HEK293 (cell line): ENCODE data around the gene SH3TC1.

Experiments
- EGR2 ChIP-seq: fragments of 450-650 bp; formaldehyde crosslinking; IDR thresholded peaks from 2 replicates; pipeline ENCODE4 v1.5.1; 2016; ENCODE audit warnings: low read depth, missing biosample characterization, missing genetic modification characterization
- FEZF1 ChIP-seq: fragments of 450-650 bp; formaldehyde crosslinking; IDR thresholded peaks from 2 replicates; pipeline ENCODE4 v1.5.1; 2016; ENCODE audit warnings: missing biosample characterization, missing genetic modification characterization
- GLI2 ChIP-seq: fragments of 450-650 bp; formaldehyde crosslinking; IDR thresholded peaks from 2 replicates; pipeline ENCODE4; 2017; ENCODE audit warnings: missing biosample characterization, missing genetic modification characterization, low read depth, borderline replicate concordance
- KLF1 ChIP-seq: fragments of 450-650 bp; formaldehyde crosslinking; IDR thresholded peaks from 2 replicates; pipeline ENCODE4 v1.5.1; 2016; ENCODE audit warnings: missing biosample characterization, missing genetic modification characterization
- KLF10 ChIP-seq: fragments of 450-650 bp; IDR thresholded peaks from 2 replicates; pipeline ENCODE4 v1.5.1; 2018; ENCODE audit warnings: missing biosample characterization, mild to moderate bottlenecking, missing genetic modification characterization
- KLF8 ChIP-seq: fragments of 450-650 bp; formaldehyde crosslinking; IDR thresholded peaks from 2 replicates; pipeline ENCODE4 v1.5.1; 2016; ENCODE audit warnings: missing biosample characterization, missing genetic modification characterization
- MYNN ChIP-seq: fragments of 450-650 bp; formaldehyde crosslinking; IDR thresholded peaks from 2 replicates; pipeline ENCODE4 v1.5.1; 2016; ENCODE audit warnings: missing biosample characterization, missing genetic modification characterization, borderline replicate concordance
- PRDM2 ChIP-seq: fragments of 450-650 bp; formaldehyde crosslinking; IDR thresholded peaks from 2 replicates; pipeline ENCODE4 v1.5.1; 2016; ENCODE audit warnings: missing biosample characterization, missing genetic modification characterization, borderline replicate concordance
- PRDM4 ChIP-seq: fragments of 450-650 bp; formaldehyde crosslinking; IDR thresholded peaks from 2 replicates; pipeline ENCODE4 v1.5.1; 2017; ENCODE audit warnings: missing biosample characterization, missing genetic modification characterization
- SCRT2 ChIP-seq: fragments of 450-650 bp; formaldehyde crosslinking; IDR thresholded peaks from 2 replicates; pipeline ENCODE4 v1.5.1; 2016; ENCODE audit warnings: missing biosample characterization, missing genetic modification characterization
- SP7 ChIP-seq: fragments of 450-650 bp; formaldehyde crosslinking; IDR thresholded peaks from 2 replicates; pipeline ENCODE4 v1.5.1; 2016; ENCODE audit warnings: missing biosample characterization, missing genetic modification characterization
- YY2 ChIP-seq: fragments of 450-650 bp; formaldehyde crosslinking; IDR thresholded peaks from 2 replicates; pipeline ENCODE4 v1.5.1; 2016; ENCODE audit warnings: missing biosample characterization, missing genetic modification characterization
- ZBTB20 ChIP-seq: fragments of 450-650 bp; formaldehyde crosslinking; IDR thresholded peaks from 2 replicates; pipeline ENCODE4 v1.5.1; 2016; ENCODE audit warnings: missing biosample characterization, missing genetic modification characterization
- ZBTB8A ChIP-seq: fragments of 450-650 bp; formaldehyde crosslinking; IDR thresholded peaks from 2 replicates; pipeline ENCODE4 v1.5.1; 2016; ENCODE audit warnings: missing biosample characterization, missing genetic modification characterization
- ZIC2 ChIP-seq: fragments of 450-650 bp; formaldehyde crosslinking; IDR thresholded peaks from 2 replicates; pipeline ENCODE4 v1.5.1; 2016; ENCODE audit warnings: missing biosample characterization, missing genetic modification characterization
- ZNF132 ChIP-seq: fragments of 450-650 bp; formaldehyde crosslinking; IDR thresholded peaks from 2 replicates; pipeline ENCODE4 v1.5.1; 2017; ENCODE audit warnings: missing biosample characterization, missing genetic modification characterization, borderline replicate concordance
- ZNF138 ChIP-seq: fragments of 450-650 bp; formaldehyde crosslinking; IDR thresholded peaks from 2 replicates; pipeline ENCODE4 v1.5.1; 2016; ENCODE audit warnings: missing biosample characterization, missing genetic modification characterization, borderline replicate concordance
- ZNF174 ChIP-seq: fragments of 450-650 bp; formaldehyde crosslinking; IDR thresholded peaks from 2 replicates; pipeline ENCODE4 v1.5.0; 2017; ENCODE audit warnings: missing biosample characterization, mild to moderate bottlenecking, missing genetic modification characterization
- ZNF214 ChIP-seq: fragments of 450-650 bp; formaldehyde crosslinking; IDR thresholded peaks from 2 replicates; pipeline ENCODE4 v1.5.1; 2017; ENCODE audit warnings: missing biosample characterization, mild to moderate bottlenecking, missing genetic modification characterization, borderline replicate concordance
- ZNF302 ChIP-seq: fragments of 450-650 bp; formaldehyde crosslinking; IDR thresholded peaks from 2 replicates; pipeline ENCODE4 v1.5.1; 2016; ENCODE audit warnings: missing biosample characterization, missing genetic modification characterization, low read depth
- ZNF341 ChIP-seq: fragments of 450-650 bp; formaldehyde crosslinking; IDR thresholded peaks from 2 replicates; pipeline ENCODE4; 2016; ENCODE audit warnings: low read depth, missing biosample characterization, missing genetic modification characterization
- ZNF366 ChIP-seq: fragments of 450-650 bp; formaldehyde crosslinking; conservative IDR thresholded peaks from 2 replicates; pipeline ENCODE4 v1.5.1; 2016; ENCODE audit warnings: missing biosample characterization, missing genetic modification characterization
- ZNF426 ChIP-seq: fragments of 450-650 bp; formaldehyde crosslinking; IDR thresholded peaks from 2 replicates; pipeline ENCODE4 v1.5.1; 2017; ENCODE audit warnings: missing biosample characterization, missing genetic modification characterization, mild to moderate bottlenecking, inconsistent platforms, moderate library complexity
- ZNF514 ChIP-seq: fragments of 450-650 bp; formaldehyde crosslinking; IDR thresholded peaks from 2 replicates; pipeline ENCODE4 v1.5.1; 2016; ENCODE audit warnings: missing biosample characterization, missing genetic modification characterization
- ZNF596 ChIP-seq: fragments of 450-650 bp; IDR thresholded peaks from 2 replicates; pipeline ENCODE4 v1.5.0; 2018; ENCODE audit warnings: missing biosample characterization, mild to moderate bottlenecking, missing genetic modification characterization, moderate library complexity
- ZNF670 ChIP-seq: fragments of 450-650 bp; formaldehyde crosslinking; IDR thresholded peaks from 2 replicates; pipeline ENCODE4 v1.5.1; 2016; ENCODE audit warnings: missing biosample characterization, missing genetic modification characterization, low read depth
- ZNF777 ChIP-seq: fragments of 450-650 bp; formaldehyde crosslinking; IDR thresholded peaks from 2 replicates; pipeline ENCODE4 v1.5.1; 2017; ENCODE audit warnings: missing biosample characterization, missing genetic modification characterization, borderline replicate concordance
- ZSCAN23 ChIP-seq: fragments of 450-650 bp; formaldehyde crosslinking; IDR thresholded peaks from 2 replicates; pipeline ENCODE4 v1.5.1; 2016; ENCODE audit warnings: missing biosample characterization, missing genetic modification characterization
- TF ChIP-seq, protein P1 (sequence below): fragments of 450-650 bp; formaldehyde crosslinking; IDR thresholded peaks from 2 replicates; pipeline ENCODE4 v1.5.1; 2017; ENCODE audit warnings: missing biosample characterization, mild to moderate bottlenecking, missing genetic modification characterization, moderate library complexity
- TF ChIP-seq, protein P2 (sequence below): fragments of 450-650 bp; formaldehyde crosslinking; IDR thresholded peaks from 2 replicates; pipeline ENCODE4 v1.5.0; 2017; ENCODE audit warnings: missing biosample characterization, missing genetic modification characterization, borderline replicate concordance

Gene SH3TC1

DNA sequence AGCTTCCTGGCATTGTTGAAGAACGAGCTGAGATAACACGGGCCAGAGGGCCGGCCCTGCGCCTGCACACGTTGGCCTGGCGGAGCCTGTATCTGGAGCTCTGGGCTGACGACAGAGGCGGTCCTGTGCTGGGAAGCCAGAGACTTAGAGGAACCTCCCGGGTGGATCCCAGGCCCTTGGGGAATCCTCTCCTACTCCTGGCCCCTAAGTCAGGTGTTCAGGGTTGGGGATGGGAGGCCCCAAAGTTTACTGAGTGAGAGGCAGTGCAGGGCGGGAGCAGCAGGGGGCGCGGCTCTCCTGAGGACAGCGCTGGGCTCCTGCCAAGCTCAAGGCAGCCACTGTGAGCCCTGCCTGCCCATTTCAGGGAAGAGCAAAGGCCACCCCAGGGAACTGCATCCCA is 68.0 kb downstream of the SH3TC1 start (continued):
- TF ChIP-seq PRDM2 (tag by site-specific recombination) (no peak), GLI2 (tag by site-specific recombination) (no peak), ZNF670 (no peak), ZBTB20 (tag by site-specific recombination) (no peak), SP7 (tag by site-specific recombination) (no peak), ZNF777 (tag by site-specific recombination) (no peak), KLF8 (tag by site-specific recombination) (no peak), PRDM4 (no peak), MYNN (tag by site-specific recombination) (no peak), ZBTB8A (tag by site-specific recombination) (peak; percentile 52), ZNF174 (tag by site-specific recombination) (no peak), ZNF138 (no peak), SCRT2 (no peak), ZNF341 (tag by site-specific recombination) (peak; percentile 92), FEZF1 (tag by site-specific recombination) (no peak), ZNF366 (tag by site-specific recombination) (no peak), ZNF302 (tag by site-specific recombination) (no peak), ZSCAN23 (tag by site-specific recombination) (no peak), ZNF596 (tag by site-specific recombination) (no peak), ZIC2 (tag by site-specific recombination) (peak; percentile 72), YY2 (no peak), ZNF214 (no peak), KLF1 (tag by site-specific recombination) (peak; percentile 73), KLF10 (tag by site-specific recombination) (no peak), ZNF514 (tag by site-specific recombination) (no peak), EGR2 (tag by site-specific recombination) (no peak), ZNF426 (tag by site-specific recombination) (no peak), ZNF132 (tag by site-specific recombination) (no peak)
- TF ChIP-seq, protein P1, sequence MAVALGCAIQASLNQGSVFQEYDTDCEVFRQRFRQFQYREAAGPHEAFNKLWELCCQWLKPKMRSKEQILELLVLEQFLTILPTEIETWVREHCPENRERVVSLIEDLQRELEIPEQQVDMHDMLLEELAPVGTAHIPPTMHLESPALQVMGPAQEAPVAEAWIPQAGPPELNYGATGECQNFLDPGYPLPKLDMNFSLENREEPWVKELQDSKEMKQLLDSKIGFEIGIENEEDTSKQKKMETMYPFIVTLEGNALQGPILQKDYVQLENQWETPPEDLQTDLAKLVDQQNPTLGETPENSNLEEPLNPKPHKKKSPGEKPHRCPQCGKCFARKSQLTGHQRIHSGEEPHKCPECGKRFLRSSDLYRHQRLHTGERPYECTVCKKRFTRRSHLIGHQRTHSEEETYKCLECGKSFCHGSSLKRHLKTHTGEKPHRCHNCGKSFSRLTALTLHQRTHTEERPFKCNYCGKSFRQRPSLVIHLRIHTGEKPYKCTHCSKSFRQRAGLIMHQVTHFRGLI, result no peak
- TF ChIP-seq, protein P2, sequence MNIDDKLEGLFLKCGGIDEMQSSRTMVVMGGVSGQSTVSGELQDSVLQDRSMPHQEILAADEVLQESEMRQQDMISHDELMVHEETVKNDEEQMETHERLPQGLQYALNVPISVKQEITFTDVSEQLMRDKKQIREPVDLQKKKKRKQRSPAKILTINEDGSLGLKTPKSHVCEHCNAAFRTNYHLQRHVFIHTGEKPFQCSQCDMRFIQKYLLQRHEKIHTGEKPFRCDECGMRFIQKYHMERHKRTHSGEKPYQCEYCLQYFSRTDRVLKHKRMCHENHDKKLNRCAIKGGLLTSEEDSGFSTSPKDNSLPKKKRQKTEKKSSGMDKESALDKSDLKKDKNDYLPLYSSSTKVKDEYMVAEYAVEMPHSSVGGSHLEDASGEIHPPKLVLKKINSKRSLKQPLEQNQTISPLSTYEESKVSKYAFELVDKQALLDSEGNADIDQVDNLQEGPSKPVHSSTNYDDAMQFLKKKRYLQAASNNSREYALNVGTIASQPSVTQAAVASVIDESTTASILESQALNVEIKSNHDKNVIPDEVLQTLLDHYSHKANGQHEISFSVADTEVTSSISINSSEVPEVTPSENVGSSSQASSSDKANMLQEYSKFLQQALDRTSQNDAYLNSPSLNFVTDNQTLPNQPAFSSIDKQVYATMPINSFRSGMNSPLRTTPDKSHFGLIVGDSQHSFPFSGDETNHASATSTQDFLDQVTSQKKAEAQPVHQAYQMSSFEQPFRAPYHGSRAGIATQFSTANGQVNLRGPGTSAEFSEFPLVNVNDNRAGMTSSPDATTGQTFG (tag by site-specific recombination), result no peak
